Trophoblast cell (in vitro differentiated cells and primary cell): ENCODE results near the gene ARHGAP42.

Experiments used
- DNase-seq, 2 donors: peaks; one replicate each; pipeline ENCODE4 v3.0.0-alpha.2; 2016
- H2AFZ ChIP-seq: 2 replicates; pipeline ENCODE4 v1.6.1; 2013; ENCODE audit warnings: low read length, moderate library complexity, mild to moderate bottlenecking; ENCODE audit not compliant: insufficient read depth, poor library complexity
- H2AK5ac ChIP-seq: 2 replicates; pipeline ENCODE4 v1.6.1; 2013; ENCODE audit warnings: mild to moderate bottlenecking, low read length
- H2BK120ac ChIP-seq: 2 replicates; pipeline ENCODE4 v1.6.1; 2013; ENCODE audit warnings: low read length, mild to moderate bottlenecking, moderate library complexity; ENCODE audit not compliant: insufficient read depth, poor library complexity
- H2BK12ac ChIP-seq: 2 replicates; pipeline ENCODE4 v1.6.1; 2013; ENCODE audit warnings: mild to moderate bottlenecking, low read length, moderate library complexity
- H2BK5ac ChIP-seq: 2 replicates; pipeline ENCODE4 v1.6.1; 2013; ENCODE audit warnings: low read length, low read depth, moderate library complexity, mild to moderate bottlenecking; ENCODE audit not compliant: poor library complexity
- H3K14ac ChIP-seq: 2 replicates; pipeline ENCODE4 v1.6.1; 2013; ENCODE audit warnings: mild to moderate bottlenecking, low read length
- H3K18ac ChIP-seq: 2 replicates; pipeline ENCODE4 v1.6.1; 2013; ENCODE audit warnings: mild to moderate bottlenecking, low read length
- H3K23ac ChIP-seq: 2 replicates; pipeline ENCODE4 v1.6.1; 2013; ENCODE audit warnings: low read length
- H3K27ac ChIP-seq: 2 replicates; pipeline ENCODE4 v1.5.1; 2013; ENCODE audit warnings: low read depth, mild to moderate bottlenecking, inconsistent platforms, low read length, moderate library complexity
- H3K27me3 ChIP-seq: 2 replicates; pipeline ENCODE4 v1.6.1; 2013; ENCODE audit warnings: inconsistent platforms, mild to moderate bottlenecking, low read length, moderate library complexity; ENCODE audit not compliant: insufficient read depth
- H3K36me3 ChIP-seq, 2 experiments: 1 replicate in 1 of 2; 2 replicates in 1 of 2; pipeline ENCODE4 v1.6.1; 2013; ENCODE audit warnings: low read length in 2 of 2, mild to moderate bottlenecking in 2 of 2, moderate library complexity in 1 of 2; ENCODE audit not compliant: insufficient read depth in 2 of 2, control insufficient read depth in 1 of 2
- H3K4ac ChIP-seq: 2 replicates; pipeline ENCODE4 v1.6.1; 2013; ENCODE audit warnings: low read depth, mild to moderate bottlenecking, low read length, moderate library complexity
- H3K4me1 ChIP-seq, 2 experiments: 1 replicate in 1 of 2; 2 replicates in 1 of 2; pipeline ENCODE4 v1.6.1; 2013; ENCODE audit warnings: low read length in 2 of 2, mild to moderate bottlenecking in 2 of 2, moderate library complexity in 1 of 2; ENCODE audit not compliant: insufficient read depth in 2 of 2, control insufficient read depth in 1 of 2
- H3K4me2 ChIP-seq: 2 replicates; pipeline ENCODE4 v1.6.1; 2013; ENCODE audit warnings: inconsistent platforms, mild to moderate bottlenecking, low read length, moderate library complexity
- H3K4me3 ChIP-seq: 2 replicates; pipeline ENCODE4 v1.5.1; 2013; ENCODE audit warnings: mild to moderate bottlenecking, low read depth, low read length, inconsistent platforms
- H3K79me1 ChIP-seq: one replicate; pipeline ENCODE4 v1.6.1; 2013; ENCODE audit warnings: low read length
- H3K79me2 ChIP-seq: 2 replicates; pipeline ENCODE4 v1.6.1; 2013; ENCODE audit warnings: low read length, mild to moderate bottlenecking; ENCODE audit not compliant: control insufficient read depth, insufficient read depth, poor library complexity
- H3K9ac ChIP-seq: 2 replicates; pipeline ENCODE4 v1.6.1; 2013; ENCODE audit warnings: mild to moderate bottlenecking, low read length
- H3K9me3 ChIP-seq: 2 replicates; pipeline ENCODE4 v1.6.1; 2013; ENCODE audit warnings: low read depth, mild to moderate bottlenecking, control low read depth, inconsistent platforms, low read length; ENCODE audit not compliant: insufficient read depth
- H4K12ac ChIP-seq: 2 replicates; pipeline ENCODE4 v1.6.1; 2013; ENCODE audit warnings: low read depth, mild to moderate bottlenecking, low read length, moderate library complexity
- H4K8ac ChIP-seq: 2 replicates; pipeline ENCODE4 v1.6.1; 2013; ENCODE audit warnings: low read depth, mild to moderate bottlenecking, low read length, moderate library complexity
- H4K91ac ChIP-seq: one replicate; pipeline ENCODE4 v1.6.1; 2013; ENCODE audit warnings: low read depth, mild to moderate bottlenecking, low read length, moderate library complexity
- WGBS: extraction: QIAGEN DNeasy Blood & Tissue Kit; methylation state at CpG from one replicate; pipeline ENCODE4 v1.1.7; 2013; ENCODE audit warnings: missing lambda C conversion rate; ENCODE audit not compliant: insufficient read length, insufficient coverage; ENCODE audit errors: extremely low coverage; 5-methylcytosine and 5-hydroxymethylcytosine counted together

The ARHGAP42 gene

GRCh38 chr11:100760744-100761143 lies 73.7 kb downstream of the ARHGAP42 start:
- Histone ChIP-seq H3K27ac (no peak overlapping the region), H3K79me2 (no peaks in the 10 kb centered on the region), H2BK5ac (no peak overlapping the region), H3K4ac (no peak overlapping the region), H4K8ac (no peak overlapping the region), H2AK5ac (no peak overlapping the region), H2BK120ac (no peak overlapping the region), H4K91ac (no peak overlapping the region), H3K23ac (no peak overlapping the region), H4K12ac (no peak overlapping the region), H3K4me1 (peaks cover 3 to 5% of the 10 kb centered on the region in 2 experiments), H3K27me3 (no peaks in the 10 kb centered on the region), H3K9ac (no peak overlapping the region), H3K4me3 (no peak overlapping the region), H3K79me1 (no peaks in the 10 kb centered on the region), H3K36me3 (no peaks in the 10 kb centered on the region), H3K18ac (no peak overlapping the region), H3K4me2 (no peak overlapping the region), H2BK12ac (no peak overlapping the region), H2AFZ (no peak overlapping the region), H3K14ac (no peak overlapping the region), H3K9me3 (no peaks in the 10 kb centered on the region)
- DNase-seq, result no peak

- Histone ChIP-seq H2AFZ (no peak overlapping the region), H3K36me3 (no peaks in the 10 kb centered on the region)
- no CpG with 5 or more reads among the region's 6 CpGs for WGBS
These were observed 74.8 kb downstream of the ARHGAP42 start for GRCh38 chr11:100761841-100762240.

GRCh38 chr11:100766764-100767163 lies 79.7 kb downstream of the ARHGAP42 start:
- no peak overlapping the region for H3K18ac ChIP-seq
- no peaks in the 10 kb centered on the region for H3K27me3 ChIP-seq
- no peak overlapping the region for H3K23ac ChIP-seq
- no peak overlapping the region for H3K4me2 ChIP-seq
- no peak overlapping the region for H2AFZ ChIP-seq
- H3K36me3 ChIP-seq, result no peaks in the 10 kb centered on the region
- WGBS, result no CpG with 5 or more reads among the region's 2 CpGs
- no peak overlapping the region for H4K12ac ChIP-seq
- H3K14ac ChIP-seq, result no peak overlapping the region
- H3K27ac ChIP-seq, result no peak overlapping the region
- no peak for DNase-seq
- H2AK5ac ChIP-seq, result no peak overlapping the region
- no peaks in the 10 kb centered on the region for H3K9me3 ChIP-seq
- H3K79me1 ChIP-seq, result no peaks in the 10 kb centered on the region
- H2BK5ac ChIP-seq, result no peak overlapping the region
- H2BK12ac ChIP-seq, result no peak overlapping the region
- no peak overlapping the region for H4K8ac ChIP-seq
- H3K4me3 ChIP-seq, result no peak overlapping the region
- H4K91ac ChIP-seq, result no peak overlapping the region
- H2BK120ac ChIP-seq, result no peak overlapping the region
- peaks cover 2% of the 10 kb centered on the region for H3K79me2 ChIP-seq
- no peak overlapping the region for H3K4ac ChIP-seq
- H3K9ac ChIP-seq, result no peak overlapping the region
- H3K4me1 ChIP-seq, result peaks cover 0 to 2% of the 10 kb centered on the region in 2 experiments

More at GRCh38 chr11:100761841-100762240, 74.8 kb downstream of the ARHGAP42 start:
- no peak overlapping the region for H3K14ac ChIP-seq
- H3K27ac ChIP-seq, result no peak overlapping the region
- no peaks in the 10 kb centered on the region for H3K79me2 ChIP-seq
- no peak overlapping the region for H3K4ac ChIP-seq
- H3K4me2 ChIP-seq, result no peak overlapping the region
- no peak overlapping the region for H3K18ac ChIP-seq
- H2BK120ac ChIP-seq, result no peak overlapping the region
- no peak overlapping the region for H2BK12ac ChIP-seq
- no peak overlapping the region for H4K91ac ChIP-seq
- no peak overlapping the region for H4K12ac ChIP-seq
- no peaks in the 10 kb centered on the region for H3K27me3 ChIP-seq
- no peak overlapping the region for H2BK5ac ChIP-seq
- DNase-seq, result no peak
- H4K8ac ChIP-seq, result no peak overlapping the region
- peaks cover 3 to 5% of the 10 kb centered on the region in 2 experiments for H3K4me1 ChIP-seq
- H3K79me1 ChIP-seq, result no peaks in the 10 kb centered on the region
- H3K4me3 ChIP-seq, result no peak overlapping the region
- no peaks in the 10 kb centered on the region for H3K9me3 ChIP-seq
- no peak overlapping the region for H3K23ac ChIP-seq
- no peak overlapping the region for H3K9ac ChIP-seq
- H2AK5ac ChIP-seq, result no peak overlapping the region

GRCh38 chr11:100769165-100769564 lies 82.1 kb downstream of the ARHGAP42 start:
- no peaks in the 10 kb centered on the region for H3K27me3 ChIP-seq
- peaks cover 2% of the 10 kb centered on the region for H3K79me2 ChIP-seq
- H3K4me2 ChIP-seq, result no peak overlapping the region
- no peak overlapping the region for H2BK5ac ChIP-seq
- no peak overlapping the region for H2AK5ac ChIP-seq
- H2BK12ac ChIP-seq, result no peak overlapping the region
- H2AFZ ChIP-seq, result no peak overlapping the region
- no peak overlapping the region for H3K4ac ChIP-seq
- H4K8ac ChIP-seq, result no peak overlapping the region
- no peak overlapping the region for H3K23ac ChIP-seq
- H3K9me3 ChIP-seq, result no peaks in the 10 kb centered on the region
- no peak overlapping the region for H3K18ac ChIP-seq
- no peak overlapping the region for H3K14ac ChIP-seq
- no peak overlapping the region for H3K27ac ChIP-seq
- H3K36me3 ChIP-seq, result peaks cover 0 to under 1% of the 10 kb centered on the region in 2 experiments
- H3K4me3 ChIP-seq, result no peak overlapping the region
- H2BK120ac ChIP-seq, result no peak overlapping the region
- no peak overlapping the region for H3K9ac ChIP-seq
- no peak for DNase-seq
- no peak overlapping the region for H4K12ac ChIP-seq
- H3K4me1 ChIP-seq, result peaks cover 0 to 2% of the 10 kb centered on the region in 2 experiments
- no peak overlapping the region for H4K91ac ChIP-seq
- H3K79me1 ChIP-seq, result no peaks in the 10 kb centered on the region
- no CpG with 5 or more reads among the region's 1 CpG for WGBS
